Endothelial cell of umbilical vein (primary cell): ENCODE results near the gene CHURC1. TPM values are rescaled to one million over a fixed set of nuclear protein-coding genes. Genes with fewer than 3 reads are reported as not detected.

Experiments
- BruUV-seq: library from RNA; stranded (reverse); fragments of 400-500 nt; replicated peaks from 2 replicates; lab custom pipeline; 2021; lab: Mats Ljungman, UMichigan
- CTCF ChIA-PET: fragments of 300-600, 350-600 bp; sonication (Branson Sonifier 250); formaldehyde crosslinking; loops from one replicate; lab custom pipeline; 2021; ENCODE audit warnings: antibody characterized with exemption, inconsistent platforms; lab: Charles Lee
- POLR2A ChIA-PET: fragments of 300-600, 350-600 bp; sonication (Branson Sonifier 250); formaldehyde crosslinking; loops from one replicate; lab custom pipeline; 2021; ENCODE audit warnings: antibody characterized with exemption, inconsistent platforms; lab: Charles Lee
- DNase-seq: peaks from one replicate; pipeline ENCODE4 v3.0.0-alpha.2; 2011; ENCODE audit warnings: low read depth, low spot score
- FAIRE-seq: peaks from 2 replicates; lab custom pipeline; 2011; peaks lifted over from hg19 to GRCh38; lab: Jason Lieb, UNC
- H2AFZ ChIP-seq: 2 replicates; pipeline ENCODE4 v1.6.0; 2012; ENCODE audit warnings: low read depth, low read length, control low read depth, inconsistent platforms
- H3K27ac ChIP-seq: 2 replicates; pipeline ENCODE4 v1.5.1; 2011; ENCODE audit warnings: low read depth, mild to moderate bottlenecking, control low read depth, low read length, moderate library complexity; ENCODE audit not compliant: insufficient read depth
- H3K27me3 ChIP-seq, 2 experiments: 2 replicates each; pipeline versions ENCODE4 v1.6.0 to v1.6.1; 2011; ENCODE audit warnings: low read length in 2 of 2, mixed read lengths in 1 of 2; ENCODE audit not compliant: control insufficient read depth in 2 of 2, insufficient read depth in 2 of 2
- H3K36me3 ChIP-seq, 2 experiments: 2 replicates in 1 of 2; 3 replicates in 1 of 2; pipeline ENCODE4 v1.5.1; 2011; ENCODE audit warnings: low read length in 2 of 2, mild to moderate bottlenecking in 1 of 2, moderate library complexity in 1 of 2; ENCODE audit not compliant: control insufficient read depth in 2 of 2, insufficient read depth in 2 of 2; ENCODE audit errors: extremely low read depth in 1 of 2
- H3K4me1 ChIP-seq: 3 replicates; pipeline ENCODE4 v1.5.1; 2011; ENCODE audit warnings: mild to moderate bottlenecking, low read length; ENCODE audit not compliant: control insufficient read depth, insufficient read depth; ENCODE audit errors: extremely low read depth
- H3K4me2 ChIP-seq: 2 replicates; pipeline ENCODE4 v1.6.1; 2011; ENCODE audit warnings: low read length, control low read depth, mixed read lengths; ENCODE audit not compliant: insufficient read depth
- H3K4me3 ChIP-seq, 3 experiments: fragments of 200-600 bp in 1 of 3; sonication (generic), shearing (Covaris generic) in 1 of 3; replicated peaks in 1 of 3; 2 replicates each; pipeline ENCODE4 v1.5.1; 2011 to 2016; ENCODE audit warnings: control low read depth in 3 of 3, low read length in 3 of 3, mild to moderate bottlenecking in 2 of 3, inconsistent platforms in 1 of 3, low read depth in 1 of 3, moderate library complexity in 1 of 3; ENCODE audit not compliant: insufficient read depth in 1 of 3
- H3K79me2 ChIP-seq: 2 replicates; pipeline ENCODE4 v1.6.0; 2012; ENCODE audit warnings: low read length, inconsistent platforms; ENCODE audit not compliant: control insufficient read depth, insufficient read depth
- H3K9ac ChIP-seq: replicated peaks from 2 replicates; pipeline ENCODE3; 2011; ENCODE audit warnings: low read length, control low read depth; ENCODE audit not compliant: insufficient read depth; ENCODE audit errors: extremely low read depth
- H3K9me1 ChIP-seq: replicated peaks from 3 replicates; pipeline ENCODE4 v1.6.0; 2011; ENCODE audit warnings: mild to moderate bottlenecking, low read length; ENCODE audit not compliant: control insufficient read depth, insufficient read depth; ENCODE audit errors: extremely low read depth
- H3K9me3 ChIP-seq: replicated peaks from 2 replicates; pipeline ENCODE4 v1.5.1; 2012; ENCODE audit warnings: low read length, inconsistent platforms; ENCODE audit not compliant: control insufficient read depth, insufficient read depth
- H4K20me1 ChIP-seq: replicated peaks from 2 replicates; pipeline ENCODE3; 2011; ENCODE audit warnings: mild to moderate bottlenecking, low read length; ENCODE audit not compliant: control insufficient read depth, insufficient read depth; ENCODE audit errors: extremely low read depth
- EZH2 ChIP-seq: IDR thresholded peaks from 2 replicates; pipeline ENCODE4 v1.6.1; 2012; ENCODE audit warnings: borderline replicate concordance, low read depth, mild to moderate bottlenecking, moderate library complexity, low read length, inconsistent platforms; ENCODE audit not compliant: severe bottlenecking
- FOS ChIP-seq: IDR thresholded peaks from 2 replicates; pipeline ENCODE4 v1.6.1; 2011; ENCODE audit warnings: mild to moderate bottlenecking, low read length, moderate library complexity, borderline replicate concordance; ENCODE audit not compliant: insufficient read depth
- GATA2 ChIP-seq: IDR thresholded peaks from 2 replicates; pipeline ENCODE4 v1.7.0; 2011; ENCODE audit warnings: low read depth, mild to moderate bottlenecking, moderate library complexity, mixed read lengths, low read length; ENCODE audit not compliant: insufficient read length, insufficient read depth
- JUN ChIP-seq: IDR thresholded peaks from 2 replicates; pipeline ENCODE4 v1.6.1; 2011; ENCODE audit warnings: borderline replicate concordance, low read depth; ENCODE audit not compliant: insufficient read length, insufficient read depth
- MYC ChIP-seq: IDR thresholded peaks from one replicate; pipeline ENCODE4 v1.6.1; 2011; ENCODE audit warnings: mild to moderate bottlenecking, low read depth, low read length
- POLR2A ChIP-seq: IDR thresholded peaks from 2 replicates; pipeline ENCODE4 v1.6.1; 2012; ENCODE audit warnings: low read depth, mild to moderate bottlenecking, control low read depth, low read length
- POLR2AphosphoS5 ChIP-seq: IDR thresholded peaks from 2 replicates; pipeline ENCODE4 v1.6.1; 2012; ENCODE audit warnings: low read depth, mild to moderate bottlenecking, control low read depth, low read length, moderate library complexity; ENCODE audit not compliant: insufficient read depth
- dilution Hi-C: fragments of 300-500 bp; cut with MboI; formaldehyde crosslinking; loops from one replicate; pipeline ENCODE4 v1.15.0; 2019; ENCODE audit warnings: low sequenced_read_pairs; ENCODE audit not compliant: extremely low pct_ligation_motif_present
- intact Hi-C: fragments of 100-400 bp; cut with micrococcal nuclease; formaldehyde crosslinking; loops from one replicate; pipeline ENCODE4 v1.10.0; 2022
- polyA plus RNA-seq, 4 experiments: library from polyadenylated mRNA; depleted of rRNA in 3 of 4; stranded (reverse) in 3 of 4; unstranded in 1 of 4; fragments of >200 nt; gene quantifications; 2 replicates each; pipeline versions ENCODE4 v1.2.1 to v1.2.3, GENCODE V29; 2011 to 2012; ENCODE audit warnings: missing spikeins in 1 of 4
- total RNA-seq: library from RNA; stranded (reverse); gene quantifications from 2 replicates; pipeline ENCODE4 v1.2.3, GENCODE V29; 2021
- TF ChIP-seq, protein P1 (sequence below): IDR thresholded peaks from 2 replicates; pipeline ENCODE4 v1.6.1; 2011; ENCODE audit not compliant: insufficient read depth, insufficient read length
- TF ChIP-seq, protein P2 (sequence below), 2 donors: IDR thresholded peaks; 1 replicate in 1 of 2; 2 replicates in 1 of 2; pipeline ENCODE4 v1.5.1; 2011; ENCODE audit warnings: low read length in 2 of 2, mild to moderate bottlenecking in 2 of 2, moderate library complexity in 2 of 2, control low read depth in 1 of 2, inconsistent platforms in 1 of 2, low read depth in 1 of 2; ENCODE audit not compliant: insufficient read depth in 1 of 2; ENCODE audit errors: extremely low read depth in 1 of 2

The CHURC1 gene
- total and polyA plus RNA-seq, 2 donors (not counting 3 experiments of a cell fraction or from before 2014, with no cell fraction given): 44.4 to 62.2 TPM

DNA sequence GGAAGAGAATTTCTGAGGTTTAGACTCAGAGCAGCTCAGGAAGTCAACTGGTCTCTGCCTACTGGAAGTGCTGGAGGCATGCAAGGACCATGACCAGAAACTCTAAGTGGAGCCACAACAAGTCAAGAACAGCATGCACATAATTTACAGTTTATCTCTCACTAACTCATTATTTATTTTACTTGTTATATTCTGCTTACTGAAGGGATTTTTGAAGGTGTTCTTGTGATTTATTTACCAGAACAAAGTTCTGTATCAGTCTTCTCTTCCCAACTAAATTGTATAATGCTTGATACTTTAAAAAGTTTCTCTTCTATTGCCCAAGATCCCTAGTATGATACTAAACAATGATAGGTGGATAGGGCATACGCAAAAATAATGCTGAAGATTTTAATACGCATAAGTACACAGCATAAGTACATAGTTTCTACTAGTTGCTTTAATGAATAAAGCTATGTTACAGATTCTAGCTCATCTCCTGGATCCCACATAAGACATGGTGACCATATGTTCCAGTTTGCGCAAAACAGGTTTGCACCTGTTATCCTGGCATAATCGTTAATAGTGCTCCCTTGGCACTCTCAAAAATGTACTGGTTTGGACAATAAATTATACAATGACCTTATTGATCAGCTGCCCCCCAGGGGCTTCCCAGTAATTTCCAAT, 22.9 kb upstream of the CHURC1 start:
- BruUV-seq: no TSS peak
- Histone ChIP-seq H3K4me2 (no peak overlapping the region), H2AFZ (no peak overlapping the region), H4K20me1 (no peaks in the 10 kb centered on the region), H3K79me2 (no peaks in the 10 kb centered on the region), H3K27ac (no peak overlapping the region), H3K9me1 (no peaks in the 10 kb centered on the region), H3K4me3 (no peak overlapping the region), H3K9ac (no peak overlapping the region), H3K36me3 (no peaks in the 10 kb centered on the region), H3K27me3 (peaks cover 9 to 25% of the 10 kb centered on the region in 2 experiments), H3K9me3 (no peaks in the 10 kb centered on the region), H3K4me1 (no peaks in the 10 kb centered on the region)
- no peak for TF ChIP-seq GATA2
- no peak for TF ChIP-seq JUN
- TF ChIP-seq, protein P1, sequence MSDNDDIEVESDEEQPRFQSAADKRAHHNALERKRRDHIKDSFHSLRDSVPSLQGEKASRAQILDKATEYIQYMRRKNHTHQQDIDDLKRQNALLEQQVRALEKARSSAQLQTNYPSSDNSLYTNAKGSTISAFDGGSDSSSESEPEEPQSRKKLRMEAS: no peak
- no peak for TF ChIP-seq POLR2A
- no peak for TF ChIP-seq POLR2AphosphoS5
- TF ChIP-seq EZH2: no peak
- TF ChIP-seq FOS: no peak
- no peak for TF ChIP-seq MYC
- TF ChIP-seq, protein P2, sequence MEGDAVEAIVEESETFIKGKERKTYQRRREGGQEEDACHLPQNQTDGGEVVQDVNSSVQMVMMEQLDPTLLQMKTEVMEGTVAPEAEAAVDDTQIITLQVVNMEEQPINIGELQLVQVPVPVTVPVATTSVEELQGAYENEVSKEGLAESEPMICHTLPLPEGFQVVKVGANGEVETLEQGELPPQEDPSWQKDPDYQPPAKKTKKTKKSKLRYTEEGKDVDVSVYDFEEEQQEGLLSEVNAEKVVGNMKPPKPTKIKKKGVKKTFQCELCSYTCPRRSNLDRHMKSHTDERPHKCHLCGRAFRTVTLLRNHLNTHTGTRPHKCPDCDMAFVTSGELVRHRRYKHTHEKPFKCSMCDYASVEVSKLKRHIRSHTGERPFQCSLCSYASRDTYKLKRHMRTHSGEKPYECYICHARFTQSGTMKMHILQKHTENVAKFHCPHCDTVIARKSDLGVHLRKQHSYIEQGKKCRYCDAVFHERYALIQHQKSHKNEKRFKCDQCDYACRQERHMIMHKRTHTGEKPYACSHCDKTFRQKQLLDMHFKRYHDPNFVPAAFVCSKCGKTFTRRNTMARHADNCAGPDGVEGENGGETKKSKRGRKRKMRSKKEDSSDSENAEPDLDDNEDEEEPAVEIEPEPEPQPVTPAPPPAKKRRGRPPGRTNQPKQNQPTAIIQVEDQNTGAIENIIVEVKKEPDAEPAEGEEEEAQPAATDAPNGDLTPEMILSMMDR (IDR thresholded peaks at IDR 0.05; ENCODE audit: extremely low read depth in 1 of 2, insufficient read depth in 1 of 2, low read depth in 1 of 2, low read length in 2 of 2): no peak
- intact Hi-C loops (loop anchor here (2.0 kb wide), 3 partner anchors 69 to 221 kb away; no protein-coding TSS in a partner anchor), dilution Hi-C loops (no loop called here)
- no peak for FAIRE-seq
- DNase-seq: no peak
- ChIA-PET POLR2A (no interaction called here), CTCF (interaction anchor here (0.7 to 6.2 kb wide), 37 partner anchors 9 to 547 kb away, joined by 3 to 120 read pairs (median 5); partner anchors contain the start of genes FNTB, HSPA2 and SPTB)
